ENCODE measurements around the gene DNAJC19.

The DNAJC19 gene

GRCh38 chr3:180959691-180960090 lies 29.8 kb downstream of the DNAJC19 start:
- no peak for DNase-seq

GRCh38 chr3:180947761-180948390 lies 41.7 kb downstream of the DNAJC19 start:
- DNase-seq: no peak

- DNase-seq: no peak
These were observed 48.7 kb downstream of the DNAJC19 start for GRCh38 chr3:180940826-180941225.

GRCh38 chr3:180934638-180935037 lies 54.9 kb downstream of the DNAJC19 start:
- DNase-seq: no peak
